H9 (cell line): ENCODE measurements around the gene KREMEN1. TPM values are rescaled to one million over a fixed set of nuclear protein-coding genes. Genes with fewer than 3 reads are reported as not detected.

Experiments used
- DNase-seq: peaks from one replicate; pipeline ENCODE4 v3.0.0-alpha.2; 2017
- H2AFZ ChIP-seq: one replicate; pipeline ENCODE4 v1.6.1; 2013; ENCODE audit warnings: mild to moderate bottlenecking, low read length, control low read depth, moderate library complexity
- H2AK5ac ChIP-seq: 2 replicates; pipeline ENCODE4 v1.6.1; 2013; ENCODE audit warnings: low read length, control low read depth, mixed read lengths; ENCODE audit not compliant: insufficient read length
- H2BK120ac ChIP-seq: one replicate; pipeline ENCODE4 v1.6.1; 2013; ENCODE audit warnings: low read depth, mild to moderate bottlenecking, low read length, control low read depth, inconsistent platforms; ENCODE audit not compliant: poor library complexity, severe bottlenecking
- H2BK12ac ChIP-seq: 2 replicates; pipeline ENCODE4 v1.6.1; 2013; ENCODE audit warnings: low read length, control low read depth, mixed read lengths, low read depth; ENCODE audit not compliant: insufficient read length
- H2BK15ac ChIP-seq: 2 replicates; pipeline ENCODE4 v1.6.1; 2013; ENCODE audit warnings: low read depth, low read length, control low read depth
- H2BK20ac ChIP-seq: one replicate; pipeline ENCODE4 v1.6.1; 2013; ENCODE audit warnings: low read depth, mild to moderate bottlenecking, low read length, control low read depth, inconsistent platforms; ENCODE audit not compliant: poor library complexity, severe bottlenecking
- H2BK5ac ChIP-seq: 2 replicates; pipeline ENCODE4 v1.6.1; 2013; ENCODE audit warnings: low read length, control low read depth, mixed read lengths; ENCODE audit not compliant: insufficient read length
- H3K14ac ChIP-seq: 2 replicates; pipeline ENCODE4 v1.6.1; 2013; ENCODE audit warnings: low read length, control low read depth; ENCODE audit not compliant: insufficient read depth
- H3K18ac ChIP-seq: 2 replicates; pipeline ENCODE4 v1.6.1; 2013; ENCODE audit warnings: low read depth, mild to moderate bottlenecking, mixed read lengths, low read length, control low read depth; ENCODE audit not compliant: insufficient read length
- H3K23ac ChIP-seq: 2 replicates; pipeline ENCODE4 v1.6.1; 2013; ENCODE audit warnings: low read length, control low read depth, mixed read lengths, low read depth; ENCODE audit not compliant: insufficient read length
- H3K23me2 ChIP-seq: 2 replicates; pipeline ENCODE4 v1.6.1; 2013; ENCODE audit warnings: low read depth, mild to moderate bottlenecking, mixed read lengths, low read length, control low read depth; ENCODE audit not compliant: insufficient read length, poor library complexity, severe bottlenecking
- H3K27ac ChIP-seq: 2 replicates; pipeline ENCODE4 v1.5.1; 2013; ENCODE audit warnings: low read length, control low read depth, mixed read lengths, low read depth; ENCODE audit not compliant: insufficient read length
- H3K27me3 ChIP-seq: 2 replicates; pipeline ENCODE4 v1.6.1; 2013; ENCODE audit warnings: low read length, control low read depth, inconsistent platforms; ENCODE audit not compliant: insufficient read depth
- H3K4ac ChIP-seq: 2 replicates; pipeline ENCODE4 v1.6.1; 2013; ENCODE audit warnings: low read depth, mild to moderate bottlenecking, control low read depth, inconsistent platforms, low read length, moderate library complexity
- H3K4me1 ChIP-seq: 2 replicates; pipeline ENCODE4 v1.6.1; 2013; ENCODE audit warnings: low read length, control low read depth, inconsistent platforms; ENCODE audit not compliant: insufficient read depth
- H3K4me2 ChIP-seq: 2 replicates; pipeline ENCODE4 v1.6.1; 2013; ENCODE audit warnings: low read length, control low read depth, mixed read lengths; ENCODE audit not compliant: insufficient read length, insufficient read depth
- H3K56ac ChIP-seq: 2 replicates; pipeline ENCODE4 v1.6.1; 2013; ENCODE audit warnings: low read depth, mild to moderate bottlenecking, mixed read lengths, low read length, control low read depth; ENCODE audit not compliant: insufficient read length
- H3K79me1 ChIP-seq: 2 replicates; pipeline ENCODE4 v1.6.1; 2013; ENCODE audit warnings: low read depth, mild to moderate bottlenecking, moderate library complexity, low read length, control low read depth, inconsistent platforms; ENCODE audit not compliant: insufficient read depth, poor library complexity, severe bottlenecking
- H3K79me2 ChIP-seq: 2 replicates; pipeline ENCODE4 v1.6.1; 2013; ENCODE audit warnings: low read length, control low read depth, inconsistent platforms; ENCODE audit not compliant: insufficient read depth
- H3K9ac ChIP-seq: 2 replicates; pipeline ENCODE4 v1.6.1; 2013; ENCODE audit warnings: low read length, control low read depth, mixed read lengths; ENCODE audit not compliant: insufficient read length; ENCODE audit errors: extremely low read depth
- H3K9me3 ChIP-seq: one replicate; pipeline ENCODE4 v1.6.1; 2013; ENCODE audit warnings: low read depth, low read length, inconsistent platforms; ENCODE audit not compliant: control insufficient read depth
- H3T11ph ChIP-seq: one replicate; pipeline ENCODE4 v1.6.1; 2013; ENCODE audit warnings: mild to moderate bottlenecking, low read length, control low read depth, inconsistent platforms
- H4K20me1 ChIP-seq: one replicate; pipeline ENCODE4 v1.6.1; 2013; ENCODE audit not compliant: control insufficient read depth, insufficient read length, insufficient read depth
- H4K5ac ChIP-seq: 2 replicates; pipeline ENCODE4 v1.6.1; 2013; ENCODE audit warnings: low read depth, mild to moderate bottlenecking, mixed read lengths, low read length, control low read depth; ENCODE audit not compliant: insufficient read length
- H4K8ac ChIP-seq: replicated peaks from 2 replicates; pipeline ENCODE4 v1.6.1; 2013; ENCODE audit warnings: low read length, control low read depth, mixed read lengths, low read depth; ENCODE audit not compliant: insufficient read length
- H4K91ac ChIP-seq: 2 replicates; pipeline ENCODE4 v1.6.1; 2013; ENCODE audit warnings: low read depth, mild to moderate bottlenecking, moderate library complexity, mixed read lengths, low read length, control low read depth; ENCODE audit not compliant: insufficient read length
- H3K27ac Mint-ChIP-seq, 3 experiments: 2 replicates in 2 of 3; 3 replicates in 1 of 3; pipeline ENCODE4 v1.8.0; 2020 to 2021; ENCODE audit warnings: mixed read lengths in 3 of 3, mild to moderate bottlenecking in 1 of 3, moderate library complexity in 1 of 3
- H3K27me3 Mint-ChIP-seq: 2 replicates; pipeline ENCODE4 v1.8.0; 2021; ENCODE audit warnings: low read depth, mild to moderate bottlenecking, moderate library complexity, mixed read lengths
- H3K36me3 Mint-ChIP-seq, 3 experiments: 2 replicates in 2 of 3; 3 replicates in 1 of 3; pipeline ENCODE4 v1.8.0; 2020 to 2021; ENCODE audit warnings: low read depth in 3 of 3, mixed read lengths in 3 of 3; ENCODE audit not compliant: insufficient read depth in 1 of 3
- H3K4me1 Mint-ChIP-seq, 2 experiments: 2 replicates each; pipeline ENCODE4 v1.8.0; 2020; ENCODE audit warnings: mixed read lengths in 2 of 2
- H3K4me3 Mint-ChIP-seq, 2 experiments: 2 replicates in 1 of 2; 3 replicates in 1 of 2; pipeline ENCODE4 v1.8.0; 2020 to 2021; ENCODE audit warnings: mild to moderate bottlenecking in 2 of 2, mixed read lengths in 2 of 2, moderate library complexity in 1 of 2
- H3K9me3 Mint-ChIP-seq, 2 experiments: 2 replicates in 1 of 2; 3 replicates in 1 of 2; pipeline ENCODE4 v1.8.0; 2020; ENCODE audit warnings: mild to moderate bottlenecking in 2 of 2, mixed read lengths in 2 of 2, moderate library complexity in 1 of 2
- WGBS: extraction: QIAGEN DNeasy Blood & Tissue Kit; methylation state at CpG from one replicate; pipeline ENCODE4 v1.1.7; 2013; ENCODE audit warnings: missing lambda C conversion rate, low lambda C conversion rate, mixed read lengths; ENCODE audit not compliant: insufficient read length; ENCODE audit errors: extremely low coverage; 5-methylcytosine and 5-hydroxymethylcytosine counted together
- total RNA-seq: library from RNA; stranded (reverse); gene quantifications from 2 replicates; pipeline ENCODE4 v1.2.1, GENCODE V29; 2021
- TF ChIP-seq, protein P1 (sequence below): fragments of 200-600 bp; sonication (generic); conservative IDR thresholded peaks from 3 replicates; pipeline ENCODE4 v1.8.0; 2021; ENCODE audit warnings: antibody characterized with exemption, mild to moderate bottlenecking

Gene KREMEN1
- total RNA-seq, 1 experiment from 2014 or later: 2.4 TPM

DNA sequence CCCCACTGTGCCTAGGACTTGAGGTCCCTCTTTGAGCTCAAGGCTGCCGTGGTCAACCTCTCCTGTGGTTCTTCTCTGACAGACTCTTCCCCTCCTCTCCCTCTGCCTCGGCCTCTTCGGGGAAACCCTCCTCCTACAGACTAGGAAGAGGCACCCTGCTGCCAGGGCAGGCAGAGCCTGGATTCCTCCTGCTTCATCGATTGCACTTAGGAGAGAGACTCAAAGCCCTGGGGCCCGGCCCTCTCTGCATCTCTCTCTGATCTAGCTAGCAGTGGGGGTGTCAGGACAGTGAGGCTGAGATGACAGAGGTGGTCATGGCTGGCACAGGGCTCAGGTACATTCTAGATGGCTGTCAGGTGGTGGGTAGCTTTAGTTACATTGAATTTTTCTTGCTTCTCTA, 69.3 kb downstream of the KREMEN1 start:
- H2BK20ac ChIP-seq: no peak overlapping the region
- H3K9ac ChIP-seq: no peak overlapping the region
- Mint-ChIP-seq H3K27me3 (peaks cover 2% of the 10 kb centered on the region; the same call in 1 of the 2 replicates), H3K9me3 (no peaks in the 10 kb centered on the region), H3K36me3 (peaks cover 0 to 3% (median 2%) of the 10 kb centered on the region in 3 experiments; a peak in 2 of 7 replicates), H3K4me1 (peaks cover 38 to 44% of the 10 kb centered on the region in 2 experiments), H3K4me3 (no peak overlapping the region), H3K27ac (peak overlapping the region in 2 of 3 experiments; percentile 76 to 79; a peak in 5 of 7 replicates)
- WGBS: no CpG with 5 or more reads among the region's 5 CpGs
- H3K27me3 ChIP-seq: no peaks in the 10 kb centered on the region
- H3K23ac ChIP-seq: no peak overlapping the region
- no peak overlapping the region for H2BK12ac ChIP-seq
- H3K23me2 ChIP-seq: no peaks in the 10 kb centered on the region
- no peak for DNase-seq
- no peaks in the 10 kb centered on the region for H3K9me3 ChIP-seq
- H4K8ac ChIP-seq: no peak overlapping the region
- H3K4me2 ChIP-seq: no peak overlapping the region
- H4K5ac ChIP-seq: no peak overlapping the region
- H3K56ac ChIP-seq: no peak overlapping the region
- H3K79me1 ChIP-seq: no peaks in the 10 kb centered on the region
- no peak overlapping the region for H3K27ac ChIP-seq
- no peak overlapping the region for H2BK5ac ChIP-seq
- H3T11ph ChIP-seq: no peak overlapping the region
- TF ChIP-seq, protein P1, sequence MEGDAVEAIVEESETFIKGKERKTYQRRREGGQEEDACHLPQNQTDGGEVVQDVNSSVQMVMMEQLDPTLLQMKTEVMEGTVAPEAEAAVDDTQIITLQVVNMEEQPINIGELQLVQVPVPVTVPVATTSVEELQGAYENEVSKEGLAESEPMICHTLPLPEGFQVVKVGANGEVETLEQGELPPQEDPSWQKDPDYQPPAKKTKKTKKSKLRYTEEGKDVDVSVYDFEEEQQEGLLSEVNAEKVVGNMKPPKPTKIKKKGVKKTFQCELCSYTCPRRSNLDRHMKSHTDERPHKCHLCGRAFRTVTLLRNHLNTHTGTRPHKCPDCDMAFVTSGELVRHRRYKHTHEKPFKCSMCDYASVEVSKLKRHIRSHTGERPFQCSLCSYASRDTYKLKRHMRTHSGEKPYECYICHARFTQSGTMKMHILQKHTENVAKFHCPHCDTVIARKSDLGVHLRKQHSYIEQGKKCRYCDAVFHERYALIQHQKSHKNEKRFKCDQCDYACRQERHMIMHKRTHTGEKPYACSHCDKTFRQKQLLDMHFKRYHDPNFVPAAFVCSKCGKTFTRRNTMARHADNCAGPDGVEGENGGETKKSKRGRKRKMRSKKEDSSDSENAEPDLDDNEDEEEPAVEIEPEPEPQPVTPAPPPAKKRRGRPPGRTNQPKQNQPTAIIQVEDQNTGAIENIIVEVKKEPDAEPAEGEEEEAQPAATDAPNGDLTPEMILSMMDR: no peak
- no peak overlapping the region for H2AK5ac ChIP-seq
- no peaks in the 10 kb centered on the region for H3K79me2 ChIP-seq
- H2BK120ac ChIP-seq: no peak overlapping the region
- no peak overlapping the region for H2BK15ac ChIP-seq
- H2AFZ ChIP-seq: no peak overlapping the region
- no peak overlapping the region for H3K4ac ChIP-seq
- H4K91ac ChIP-seq: no peak overlapping the region
- H3K14ac ChIP-seq: no peak overlapping the region
- no peaks in the 10 kb centered on the region for H4K20me1 ChIP-seq
- H3K4me1 ChIP-seq: peaks cover 11% of the 10 kb centered on the region; the same call in 1 of the 2 replicates
- H3K18ac ChIP-seq: no peak overlapping the region
